ENCODE measurements around the gene MEOX1.

Gene MEOX1

GRCh38 chr17:43707184-43707583 lies 45.5 kb upstream of the MEOX1 start:
- TF ChIP-seq CEBPB (IDR thresholded peaks at IDR 0.05) (no peak), FOXM1 (IDR thresholded peaks at IDR 0.05; ENCODE audit: borderline replicate concordance, low read depth) (no peak), TCF12 (IDR thresholded peaks at IDR 0.05; ENCODE audit: low read depth) (no peak), TAF1 (IDR thresholded peaks at IDR 0.05; ENCODE audit: low read depth) (no peak), ZBTB7A (IDR thresholded peaks at IDR 0.05; ENCODE audit: low read depth) (no peak), EGR1 (IDR thresholded peaks at IDR 0.05) (no peak)
- TF ChIP-seq, protein P1, sequence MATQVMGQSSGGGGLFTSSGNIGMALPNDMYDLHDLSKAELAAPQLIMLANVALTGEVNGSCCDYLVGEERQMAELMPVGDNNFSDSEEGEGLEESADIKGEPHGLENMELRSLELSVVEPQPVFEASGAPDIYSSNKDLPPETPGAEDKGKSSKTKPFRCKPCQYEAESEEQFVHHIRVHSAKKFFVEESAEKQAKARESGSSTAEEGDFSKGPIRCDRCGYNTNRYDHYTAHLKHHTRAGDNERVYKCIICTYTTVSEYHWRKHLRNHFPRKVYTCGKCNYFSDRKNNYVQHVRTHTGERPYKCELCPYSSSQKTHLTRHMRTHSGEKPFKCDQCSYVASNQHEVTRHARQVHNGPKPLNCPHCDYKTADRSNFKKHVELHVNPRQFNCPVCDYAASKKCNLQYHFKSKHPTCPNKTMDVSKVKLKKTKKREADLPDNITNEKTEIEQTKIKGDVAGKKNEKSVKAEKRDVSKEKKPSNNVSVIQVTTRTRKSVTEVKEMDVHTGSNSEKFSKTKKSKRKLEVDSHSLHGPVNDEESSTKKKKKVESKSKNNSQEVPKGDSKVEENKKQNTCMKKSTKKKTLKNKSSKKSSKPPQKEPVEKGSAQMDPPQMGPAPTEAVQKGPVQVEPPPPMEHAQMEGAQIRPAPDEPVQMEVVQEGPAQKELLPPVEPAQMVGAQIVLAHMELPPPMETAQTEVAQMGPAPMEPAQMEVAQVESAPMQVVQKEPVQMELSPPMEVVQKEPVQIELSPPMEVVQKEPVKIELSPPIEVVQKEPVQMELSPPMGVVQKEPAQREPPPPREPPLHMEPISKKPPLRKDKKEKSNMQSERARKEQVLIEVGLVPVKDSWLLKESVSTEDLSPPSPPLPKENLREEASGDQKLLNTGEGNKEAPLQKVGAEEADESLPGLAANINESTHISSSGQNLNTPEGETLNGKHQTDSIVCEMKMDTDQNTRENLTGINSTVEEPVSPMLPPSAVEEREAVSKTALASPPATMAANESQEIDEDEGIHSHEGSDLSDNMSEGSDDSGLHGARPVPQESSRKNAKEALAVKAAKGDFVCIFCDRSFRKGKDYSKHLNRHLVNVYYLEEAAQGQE (IDR thresholded peaks at IDR 0.05; ENCODE audit: low read depth): no peak

GRCh38 chr17:43706235-43706634 lies 44.5 kb upstream of the MEOX1 start:
- no peak for TF ChIP-seq RAD21 (IDR thresholded peaks at IDR 0.05; ENCODE audit: low read depth)
- TF ChIP-seq MAX (IDR thresholded peaks at IDR 0.05): no peak
- no peak for TF ChIP-seq EP300 (IDR thresholded peaks at IDR 0.05; ENCODE audit: borderline replicate concordance)
- TF ChIP-seq CREB1 (IDR thresholded peaks at IDR 0.05; ENCODE audit: low read depth): no peak
- TF ChIP-seq NFIC (IDR thresholded peaks at IDR 0.05): no peak
- TF ChIP-seq EGR1 (IDR thresholded peaks at IDR 0.05): no peak
- TF ChIP-seq FOXM1 (IDR thresholded peaks at IDR 0.05; ENCODE audit: borderline replicate concordance, low read depth): no peak

DNA sequence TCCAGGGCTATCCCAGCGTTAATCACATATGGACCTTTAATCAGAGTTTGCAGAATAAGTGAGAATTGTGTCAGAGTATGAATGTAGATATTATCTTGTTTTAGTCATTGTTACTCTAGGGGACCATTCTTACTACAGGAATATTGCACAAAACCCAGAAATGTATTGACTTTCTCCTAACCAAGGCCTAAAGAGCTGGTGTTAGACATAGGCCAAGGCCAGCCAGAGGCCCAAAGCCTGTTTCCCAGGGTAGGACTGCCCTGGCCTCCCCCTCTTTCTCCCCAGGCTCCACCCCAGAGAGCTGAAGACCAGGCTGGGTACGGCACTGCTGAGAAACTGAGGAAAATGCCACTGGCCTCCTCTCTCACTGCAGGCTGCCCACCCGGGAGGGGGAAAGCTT lies 41.9 kb upstream of the MEOX1 start:
- no peak for TF ChIP-seq TCF12 (IDR thresholded peaks at IDR 0.05; ENCODE audit: low read depth)
- TF ChIP-seq, protein P1 (IDR thresholded peaks at IDR 0.05; ENCODE audit: low read depth): no peak
- TF ChIP-seq MAX (IDR thresholded peaks at IDR 0.05): no peak
- TF ChIP-seq, protein P2, sequence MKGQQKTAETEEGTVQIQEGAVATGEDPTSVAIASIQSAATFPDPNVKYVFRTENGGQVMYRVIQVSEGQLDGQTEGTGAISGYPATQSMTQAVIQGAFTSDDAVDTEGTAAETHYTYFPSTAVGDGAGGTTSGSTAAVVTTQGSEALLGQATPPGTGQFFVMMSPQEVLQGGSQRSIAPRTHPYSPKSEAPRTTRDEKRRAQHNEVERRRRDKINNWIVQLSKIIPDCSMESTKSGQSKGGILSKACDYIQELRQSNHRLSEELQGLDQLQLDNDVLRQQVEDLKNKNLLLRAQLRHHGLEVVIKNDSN (IDR thresholded peaks at IDR 0.05): no peak
- no peak for TF ChIP-seq EP300 (IDR thresholded peaks at IDR 0.05; ENCODE audit: borderline replicate concordance)
- TF ChIP-seq TAF1 (IDR thresholded peaks at IDR 0.05; ENCODE audit: low read depth): no peak
- TF ChIP-seq NFIC (IDR thresholded peaks at IDR 0.05): no peak
- no peak for TF ChIP-seq TEAD4 (IDR thresholded peaks at IDR 0.05)

DNA sequence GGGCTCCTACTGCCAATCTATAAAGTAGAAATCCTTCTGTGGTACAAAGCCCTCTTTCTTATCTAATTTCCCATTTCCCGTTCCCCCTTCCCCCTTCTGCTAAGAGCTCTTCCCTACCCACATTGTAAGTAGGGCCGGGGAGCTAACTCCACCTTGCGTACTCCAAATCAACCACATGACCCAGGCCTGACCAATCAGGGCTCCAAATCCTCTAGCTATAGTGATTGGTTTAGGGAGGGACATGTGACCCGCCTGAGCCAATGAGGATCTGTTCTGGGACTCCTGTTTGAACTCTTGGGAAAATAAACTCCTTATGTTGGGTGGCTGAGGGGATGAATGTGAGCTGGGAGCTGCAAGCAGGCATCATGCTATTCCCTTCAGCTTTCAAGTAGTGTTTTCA lies 40.9 kb upstream of the MEOX1 start:
- TF ChIP-seq, protein P2 (IDR thresholded peaks at IDR 0.05): peak; percentile 94
- no peak for TF ChIP-seq EGR1 (IDR thresholded peaks at IDR 0.05)

DNA sequence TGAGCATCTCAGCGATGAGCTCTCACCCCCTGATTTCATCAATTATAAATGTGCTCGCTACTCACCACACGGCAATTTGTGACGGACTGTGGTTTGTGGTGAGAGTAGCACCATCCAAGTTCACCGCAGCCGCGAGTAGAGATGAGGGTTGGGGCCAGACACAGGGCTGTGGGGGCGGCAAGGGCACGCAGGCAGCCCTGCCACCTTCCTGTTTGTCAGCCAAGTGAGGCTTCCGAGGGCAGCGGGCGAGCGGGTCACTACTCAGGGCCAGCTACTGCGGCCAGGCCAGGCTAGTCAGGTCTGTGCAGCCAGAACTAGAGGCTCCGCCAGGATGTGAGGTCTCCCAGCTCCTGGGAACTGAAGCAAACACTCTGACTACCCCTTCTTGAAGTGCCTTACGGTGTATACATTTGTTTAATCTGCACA lies 39.6 kb upstream of the MEOX1 start:
- no peak for TF ChIP-seq CEBPB (IDR thresholded peaks at IDR 0.05)

DNA sequence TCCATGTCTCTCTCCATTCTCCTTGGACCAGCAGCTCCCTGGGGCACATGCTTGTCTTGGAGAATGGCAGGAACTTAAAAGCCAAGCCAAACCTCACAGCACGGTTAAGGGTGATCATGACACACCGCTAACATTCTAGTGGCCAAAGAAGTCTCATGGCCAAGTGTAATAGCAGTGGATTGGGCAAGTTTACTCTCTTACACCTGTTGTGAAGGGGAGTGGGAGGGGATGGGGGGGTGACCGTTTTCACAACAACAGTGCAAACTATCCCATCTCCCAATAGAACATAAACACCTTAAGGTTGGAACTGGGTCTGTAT lies 37.7 kb upstream of the MEOX1 start:
- TF ChIP-seq MAX (IDR thresholded peaks at IDR 0.05) (no peak), CEBPB (IDR thresholded peaks at IDR 0.05) (no peak), NFIC (IDR thresholded peaks at IDR 0.05) (no peak), FOXM1 (IDR thresholded peaks at IDR 0.05; ENCODE audit: borderline replicate concordance, low read depth) (no peak), YY1 (IDR thresholded peaks at IDR 0.05; ENCODE audit: low read depth) (no peak)

GRCh38 chr17:43698678-43699437 lies 37.1 kb upstream of the MEOX1 start:
- TF ChIP-seq MAX (IDR thresholded peaks at IDR 0.05) (no peak), TEAD4 (IDR thresholded peaks at IDR 0.05) (no peak), TAF1 (IDR thresholded peaks at IDR 0.05; ENCODE audit: low read depth) (no peak), TCF12 (IDR thresholded peaks at IDR 0.05; ENCODE audit: low read depth) (no peak), EP300 (IDR thresholded peaks at IDR 0.05; ENCODE audit: borderline replicate concordance) (no peak), YY1 (IDR thresholded peaks at IDR 0.05; ENCODE audit: low read depth) (no peak), FOXM1 (IDR thresholded peaks at IDR 0.05; ENCODE audit: borderline replicate concordance, low read depth) (no peak)
- TF ChIP-seq, protein P1 (IDR thresholded peaks at IDR 0.05; ENCODE audit: low read depth): no peak
- TF ChIP-seq, protein P2 (IDR thresholded peaks at IDR 0.05): no peak
